Measurements from ENCODE around the gene ZFC3H1. TPM values are rescaled to one million over a fixed set of nuclear protein-coding genes. Genes with fewer than 3 reads are reported as not detected.
A peak's percentile ranks its signal among the peaks of the same experiment; 100 is the strongest.

The ZFC3H1 gene
- total RNA-seq, 4 donors from 2014 or later = 12.6 to 80.7 (median 51.2) TPM

- no peak for DNase-seq
- H3K9me3 ChIP-seq = no peaks in the 10 kb centered on the region
- no peaks in the 10 kb centered on the region for H3K36me3 ChIP-seq
- no peaks in the 10 kb centered on the region for H3K27me3 ChIP-seq
- TF ChIP-seq POLR2A (IDR thresholded peaks at IDR 0.05) (no peak), CTCF (IDR thresholded peaks at IDR 0.05) (no peak)
- peak overlapping the region; percentile 81 to 85 for H3K4me3 ChIP-seq
- H3K27ac ChIP-seq = peak overlapping the region; percentile 90 to 91
- H3K4me1 ChIP-seq = peaks cover 0 to 2% of the 10 kb centered on the region in 2 donors
- intact Hi-C loops (cut with DNase I; ENCODE audit: low total_unique reads) = no loop called here
Observed at GRCh38 chr12:71685312-71685906, 21.8 kb upstream of the ZFC3H1 start.

GRCh38 chr12:71684081-71684480, 20.4 kb upstream of the ZFC3H1 start:
- H3K27ac ChIP-seq = no peak overlapping the region
- TF ChIP-seq CTCF (IDR thresholded peaks at IDR 0.05) = no peak
- TF ChIP-seq POLR2A (IDR thresholded peaks at IDR 0.05) = no peak
- H3K4me1 ChIP-seq = peaks cover 0 to 2% of the 10 kb centered on the region in 2 donors
- H3K27me3 ChIP-seq = no peaks in the 10 kb centered on the region
- H3K36me3 ChIP-seq = no peaks in the 10 kb centered on the region
- DNase-seq = no peak
- intact Hi-C loops (cut with DNase I; ENCODE audit: low total_unique reads) = no loop called here
- no peaks in the 10 kb centered on the region for H3K9me3 ChIP-seq
- no peak overlapping the region for H3K4me3 ChIP-seq

- H3K27me3 ChIP-seq = no peaks in the 10 kb centered on the region
- peaks cover 0 to 2% of the 10 kb centered on the region in 2 donors for H3K4me1 ChIP-seq
- intact Hi-C loops (cut with DNase I; ENCODE audit: low total_unique reads) = no loop called here
- no peaks in the 10 kb centered on the region for H3K36me3 ChIP-seq
- no peak overlapping the region for H3K4me3 ChIP-seq
- H3K27ac ChIP-seq = no peak overlapping the region
- no peak for DNase-seq
- H3K9me3 ChIP-seq = no peaks in the 10 kb centered on the region
- no peak for TF ChIP-seq CTCF (IDR thresholded peaks at IDR 0.05)
- TF ChIP-seq POLR2A (IDR thresholded peaks at IDR 0.05) = no peak
Observed at GRCh38 chr12:71683633-71684032, 20.0 kb upstream of the ZFC3H1 start.

- intact Hi-C loops (cut with DNase I; ENCODE audit: low total_unique reads) = no loop called here
Observed at GRCh38 chr12:71682466-71682865, 18.8 kb upstream of the ZFC3H1 start.

GRCh38 chr12:71671816-71672215, 8.2 kb upstream of the ZFC3H1 start:
- intact Hi-C loops (cut with DNase I; ENCODE audit: low total_unique reads) = no loop called here
- TF ChIP-seq POLR2A (IDR thresholded peaks at IDR 0.05) (no peak), CTCF (IDR thresholded peaks at IDR 0.05) (no peak)
- no peak for DNase-seq
- Histone ChIP-seq H3K36me3 (no peaks in the 10 kb centered on the region), H3K9me3 (no peaks in the 10 kb centered on the region), H3K27ac (no peak overlapping the region), H3K4me3 (no peak overlapping the region), H3K4me1 (no peaks in the 10 kb centered on the region), H3K27me3 (no peaks in the 10 kb centered on the region)

More at GRCh38 chr12:71682466-71682865, 18.8 kb upstream of the ZFC3H1 start:
- no peaks in the 10 kb centered on the region for H3K27me3 ChIP-seq
- no peak for DNase-seq
- TF ChIP-seq CTCF (IDR thresholded peaks at IDR 0.05) = no peak
- TF ChIP-seq POLR2A (IDR thresholded peaks at IDR 0.05) = no peak
- no peak overlapping the region for H3K27ac ChIP-seq
- H3K9me3 ChIP-seq = no peaks in the 10 kb centered on the region
- peaks cover 0 to 2% of the 10 kb centered on the region in 2 donors for H3K4me1 ChIP-seq
- no peaks in the 10 kb centered on the region for H3K36me3 ChIP-seq
- no peak overlapping the region for H3K4me3 ChIP-seq

All from uterus (tissue), 4 donors.